OCI-LY1 (cell line): ENCODE measurements around the gene MOB2.

Experiments
- H2AFZ ChIP-seq: fragments of 200-600 bp; sonication (generic), shearing (Covaris generic); 2 replicates; pipeline ENCODE4 v1.6.0; 2014; ENCODE audit warnings: antibody characterized with exemption, mild to moderate bottlenecking, low read length
- H3F3A ChIP-seq: fragments of 200-600 bp; sonication (generic), shearing (Covaris generic); 2 replicates; pipeline ENCODE4 v1.6.0; 2014; ENCODE audit warnings: mild to moderate bottlenecking, antibody characterized with exemption, low read length, moderate library complexity; ENCODE audit not compliant: insufficient read depth
- H3K27ac ChIP-seq: fragments of 200-600 bp; sonication (generic); 2 replicates; pipeline ENCODE4 v1.5.1; 2014; ENCODE audit warnings: low read length, mixed run types, mild to moderate bottlenecking, low read depth; ENCODE audit not compliant: poor library complexity, severe bottlenecking
- H3K27me3 ChIP-seq: fragments of 200-600 bp; sonication (generic); 2 replicates; pipeline ENCODE4 v1.6.0; 2014; ENCODE audit warnings: antibody characterized with exemption, mild to moderate bottlenecking, low read length, moderate library complexity; ENCODE audit not compliant: insufficient read depth
- H3K36me3 ChIP-seq: fragments of 200-600 bp; sonication (generic); 2 replicates; pipeline ENCODE4 v1.6.1; 2014; ENCODE audit warnings: mild to moderate bottlenecking, antibody characterized with exemption, low read length, moderate library complexity, mixed read lengths; ENCODE audit not compliant: insufficient read depth
- H3K4me1 ChIP-seq: fragments of 200-600 bp; sonication (generic); 2 replicates; pipeline ENCODE4 v1.5.1; 2014; ENCODE audit warnings: mild to moderate bottlenecking, low read length, moderate library complexity; ENCODE audit not compliant: insufficient read depth, severe bottlenecking
- H3K4me2 ChIP-seq: fragments of 200-600 bp; sonication (generic), shearing (Covaris generic); 2 replicates; pipeline ENCODE4 v1.6.1; 2014; ENCODE audit warnings: low read length
- H3K4me3 ChIP-seq: fragments of 200-600 bp; sonication (generic); 2 replicates; pipeline ENCODE4 v1.5.1; 2014; ENCODE audit warnings: low read length, low read depth, mild to moderate bottlenecking, mixed read lengths; ENCODE audit not compliant: poor library complexity, severe bottlenecking
- H3K79me2 ChIP-seq: fragments of 200-600 bp; shearing (Covaris generic); 2 replicates; pipeline ENCODE4 v1.6.1; 2016; ENCODE audit warnings: mixed run types, low read length, mixed read lengths; ENCODE audit not compliant: insufficient read depth
- H3K9ac ChIP-seq: fragments of 200-600 bp; sonication (generic), shearing (Covaris generic); 2 replicates; pipeline ENCODE4 v1.6.1; 2014; ENCODE audit warnings: mild to moderate bottlenecking, low read length, mixed read lengths
- H3K9me2 ChIP-seq: fragments of 200-600 bp; sonication (generic), shearing (Covaris generic); 2 replicates; pipeline ENCODE4 v1.6.1; 2014; ENCODE audit warnings: low read depth, mild to moderate bottlenecking, low read length, mixed read lengths
- H3K9me3 ChIP-seq: fragments of 200-600 bp; shearing (Covaris generic); 2 replicates; pipeline ENCODE4 v1.6.1; 2014; ENCODE audit warnings: low read length, mixed read lengths
- H4K20me1 ChIP-seq: fragments of 200-600 bp; sonication (generic), shearing (Covaris generic); 2 replicates; pipeline ENCODE4 v1.6.0; 2016; ENCODE audit warnings: mild to moderate bottlenecking, low read length; ENCODE audit not compliant: insufficient read depth
- CTCF ChIP-seq: fragments of 200-600 bp; sonication (generic), shearing (Covaris generic); IDR thresholded peaks from 2 replicates; pipeline ENCODE4 v1.5.1; 2017; ENCODE audit warnings: mild to moderate bottlenecking, antibody characterized with exemption, low read length, moderate library complexity, mixed read lengths
- EZH2 ChIP-seq: fragments of 200-600 bp; sonication (generic), shearing (Covaris generic); IDR thresholded peaks from 2 replicates; pipeline ENCODE4 v1.8.0; 2017; ENCODE audit warnings: borderline replicate concordance, mixed run types, mild to moderate bottlenecking, antibody characterized with exemption, low read length, moderate library complexity, mixed read lengths

The MOB2 gene

DNA sequence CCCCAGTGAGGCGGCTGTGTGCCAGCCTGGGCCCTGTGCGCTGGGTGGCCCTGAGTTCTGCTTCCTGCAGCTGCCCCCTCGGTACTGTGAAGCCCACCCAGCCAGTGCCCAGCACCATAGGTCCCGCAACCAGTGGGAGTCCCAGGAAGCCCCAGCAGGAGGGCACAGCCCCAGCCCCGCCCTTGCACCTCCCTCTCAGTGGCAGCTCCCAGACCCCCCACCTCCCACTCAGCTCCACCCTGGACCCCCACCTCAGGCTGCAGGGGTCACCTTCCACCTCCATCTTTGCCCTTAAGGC, 30.9 kb downstream of the MOB2 start:
- no peak overlapping the region for H3K9ac ChIP-seq
- no peaks in the 10 kb centered on the region for H3F3A ChIP-seq
- H2AFZ ChIP-seq, result no peak overlapping the region
- no peaks in the 10 kb centered on the region for H3K9me3 ChIP-seq
- H3K4me1 ChIP-seq, result no peaks in the 10 kb centered on the region
- no peak overlapping the region for H3K27ac ChIP-seq
- H3K36me3 ChIP-seq, result no peaks in the 10 kb centered on the region
- no peaks in the 10 kb centered on the region for H3K79me2 ChIP-seq
- TF ChIP-seq EZH2, result no peak
- TF ChIP-seq CTCF, result no peak
- H3K9me2 ChIP-seq, result no peaks in the 10 kb centered on the region
- H3K4me2 ChIP-seq, result no peak overlapping the region
- no peaks in the 10 kb centered on the region for H4K20me1 ChIP-seq
- no peak overlapping the region for H3K4me3 ChIP-seq
- H3K27me3 ChIP-seq, result peaks cover 5% of the 10 kb centered on the region

DNA sequence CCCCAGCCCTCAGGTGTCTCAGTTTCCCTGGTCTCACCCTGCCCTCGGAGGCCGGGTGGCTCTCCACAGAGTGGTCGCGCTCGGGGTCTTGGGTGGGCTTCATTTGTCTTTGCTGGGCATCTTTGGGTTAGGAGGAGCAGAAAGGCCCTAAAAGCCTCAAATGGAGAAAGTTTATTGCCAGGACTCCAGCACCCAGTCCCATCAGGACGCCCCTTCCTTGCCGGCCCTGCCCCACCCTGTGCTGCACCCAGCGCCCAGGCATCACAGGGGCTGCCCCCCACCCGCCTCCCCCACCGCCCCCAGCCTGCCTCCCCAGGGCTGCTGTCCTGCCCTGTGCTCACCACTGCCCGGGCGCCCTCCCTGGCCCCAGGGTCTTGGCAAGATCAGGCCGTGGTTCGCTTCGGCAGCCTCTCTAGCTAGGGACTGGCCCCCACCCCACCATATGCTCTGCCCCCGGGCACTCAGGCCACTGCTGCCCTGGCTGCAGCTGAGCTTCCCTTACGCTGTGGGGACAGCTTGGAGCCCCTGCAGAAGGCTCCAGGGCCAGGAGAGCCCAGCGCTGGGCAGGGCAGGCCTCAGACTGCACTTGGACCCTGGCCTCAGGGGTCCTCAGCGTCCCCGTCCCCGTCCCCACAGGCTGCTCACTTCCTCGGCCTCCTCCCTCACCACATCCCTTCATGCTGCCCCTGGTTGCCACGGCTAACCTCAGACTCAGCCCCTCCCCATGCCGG, 31.4 kb downstream of the MOB2 start:
- Histone ChIP-seq H3K4me3 (no peak overlapping the region), H3K79me2 (no peaks in the 10 kb centered on the region), H3K27me3 (peaks cover 5% of the 10 kb centered on the region), H3K9me2 (no peaks in the 10 kb centered on the region), H3K4me2 (no peak overlapping the region), H3K27ac (no peak overlapping the region), H2AFZ (no peak overlapping the region), H4K20me1 (no peaks in the 10 kb centered on the region), H3K9me3 (no peaks in the 10 kb centered on the region), H3K4me1 (no peaks in the 10 kb centered on the region), H3K36me3 (no peaks in the 10 kb centered on the region), H3F3A (no peaks in the 10 kb centered on the region), H3K9ac (no peak overlapping the region)
- TF ChIP-seq CTCF (no peak), EZH2 (no peak)

GRCh38 chr11:1454576-1454975, 32.0 kb downstream of the MOB2 start:
- H3K27me3 ChIP-seq, result peaks cover 5% of the 10 kb centered on the region
- H3F3A ChIP-seq, result no peaks in the 10 kb centered on the region
- H3K4me3 ChIP-seq, result no peak overlapping the region
- H3K9me3 ChIP-seq, result no peaks in the 10 kb centered on the region
- H3K9me2 ChIP-seq, result no peaks in the 10 kb centered on the region
- H2AFZ ChIP-seq, result no peak overlapping the region
- H3K36me3 ChIP-seq, result no peaks in the 10 kb centered on the region
- H3K4me1 ChIP-seq, result no peaks in the 10 kb centered on the region
- no peak overlapping the region for H3K27ac ChIP-seq
- H3K9ac ChIP-seq, result no peak overlapping the region
- H3K4me2 ChIP-seq, result no peak overlapping the region
- H4K20me1 ChIP-seq, result no peaks in the 10 kb centered on the region
- no peak for TF ChIP-seq EZH2
- TF ChIP-seq CTCF, result no peak
- no peaks in the 10 kb centered on the region for H3K79me2 ChIP-seq
